HL-60 (cell line): ENCODE results near the gene FAH.

Experiments used
- DNase-seq, 2 experiments: peaks; one replicate each; pipeline ENCODE4 v3.0.0-alpha.2; 2010 to 2020; ENCODE audit warnings: low read depth in 1 of 2, low spot score in 1 of 2
- H3K27ac ChIP-seq: fragments of 250-450 bp; sonication (Bioruptor Pico); replicated peaks from 2 replicates; pipeline ENCODE4 v1.5.1; 2020; ENCODE audit warnings: mild to moderate bottlenecking, moderate library complexity
- H3K27me3 ChIP-seq: fragments of 250-450 bp; sonication (Bioruptor Pico); 2 replicates; pipeline ENCODE4 v1.5.1; 2021; ENCODE audit warnings: mild to moderate bottlenecking, moderate library complexity; ENCODE audit not compliant: insufficient read depth, poor library complexity, severe bottlenecking
- H3K4me3 ChIP-seq: replicated peaks from 2 replicates; pipeline ENCODE4 v1.5.1; 2011; ENCODE audit warnings: mild to moderate bottlenecking, control low read depth, low read length; ENCODE audit not compliant: insufficient read depth
- GABPA ChIP-seq: IDR thresholded peaks from 2 replicates; pipeline ENCODE4 v1.6.1; 2012; ENCODE audit warnings: low read depth
- POLR2AphosphoS5 ChIP-seq: IDR thresholded peaks from 2 replicates; pipeline ENCODE4 v1.6.1; 2012; ENCODE audit warnings: low read depth
- SPI1 ChIP-seq: IDR thresholded peaks from 2 replicates; pipeline ENCODE4 v1.6.1; 2012; ENCODE audit warnings: low read depth, mild to moderate bottlenecking, borderline replicate concordance
- TF ChIP-seq, protein P1 (sequence below): IDR thresholded peaks from one replicate; pipeline ENCODE4 v1.5.1; 2011; ENCODE audit warnings: low read length, control low read depth, inconsistent platforms; ENCODE audit not compliant: insufficient read depth
- TF ChIP-seq, protein P2 (sequence below): IDR thresholded peaks from 2 replicates; pipeline ENCODE4 v1.6.1; 2012; ENCODE audit warnings: low read depth; ENCODE audit not compliant: insufficient replicate concordance

Gene FAH

DNA sequence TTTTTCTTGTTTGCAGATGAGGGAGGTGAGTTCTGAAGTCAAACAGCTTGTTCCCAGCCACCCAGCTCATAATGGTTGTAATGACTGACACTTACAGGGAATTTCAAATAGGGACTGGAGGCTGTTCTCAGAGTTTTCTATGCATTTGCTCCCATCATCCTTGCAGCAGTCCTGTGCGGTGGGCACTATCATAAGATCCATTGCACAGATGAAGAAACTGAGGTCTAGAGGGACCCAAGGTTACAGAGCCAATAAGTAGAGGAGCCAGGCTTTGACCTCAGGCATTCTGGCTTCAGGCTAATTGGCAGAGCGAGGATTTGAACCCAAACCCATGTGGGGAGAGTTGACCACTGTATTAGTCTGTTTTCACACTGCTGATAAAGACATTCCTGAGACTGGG, 32.4 kb downstream of the FAH start:
- Histone ChIP-seq H3K27ac (no peak overlapping the region), H3K4me3 (no peak overlapping the region), H3K27me3 (no peaks in the 10 kb centered on the region)
- no peak for TF ChIP-seq GABPA
- TF ChIP-seq, protein P1, sequence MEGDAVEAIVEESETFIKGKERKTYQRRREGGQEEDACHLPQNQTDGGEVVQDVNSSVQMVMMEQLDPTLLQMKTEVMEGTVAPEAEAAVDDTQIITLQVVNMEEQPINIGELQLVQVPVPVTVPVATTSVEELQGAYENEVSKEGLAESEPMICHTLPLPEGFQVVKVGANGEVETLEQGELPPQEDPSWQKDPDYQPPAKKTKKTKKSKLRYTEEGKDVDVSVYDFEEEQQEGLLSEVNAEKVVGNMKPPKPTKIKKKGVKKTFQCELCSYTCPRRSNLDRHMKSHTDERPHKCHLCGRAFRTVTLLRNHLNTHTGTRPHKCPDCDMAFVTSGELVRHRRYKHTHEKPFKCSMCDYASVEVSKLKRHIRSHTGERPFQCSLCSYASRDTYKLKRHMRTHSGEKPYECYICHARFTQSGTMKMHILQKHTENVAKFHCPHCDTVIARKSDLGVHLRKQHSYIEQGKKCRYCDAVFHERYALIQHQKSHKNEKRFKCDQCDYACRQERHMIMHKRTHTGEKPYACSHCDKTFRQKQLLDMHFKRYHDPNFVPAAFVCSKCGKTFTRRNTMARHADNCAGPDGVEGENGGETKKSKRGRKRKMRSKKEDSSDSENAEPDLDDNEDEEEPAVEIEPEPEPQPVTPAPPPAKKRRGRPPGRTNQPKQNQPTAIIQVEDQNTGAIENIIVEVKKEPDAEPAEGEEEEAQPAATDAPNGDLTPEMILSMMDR, result no peak
- no peak for TF ChIP-seq SPI1
- TF ChIP-seq POLR2AphosphoS5, result no peak
- TF ChIP-seq, protein P2, sequence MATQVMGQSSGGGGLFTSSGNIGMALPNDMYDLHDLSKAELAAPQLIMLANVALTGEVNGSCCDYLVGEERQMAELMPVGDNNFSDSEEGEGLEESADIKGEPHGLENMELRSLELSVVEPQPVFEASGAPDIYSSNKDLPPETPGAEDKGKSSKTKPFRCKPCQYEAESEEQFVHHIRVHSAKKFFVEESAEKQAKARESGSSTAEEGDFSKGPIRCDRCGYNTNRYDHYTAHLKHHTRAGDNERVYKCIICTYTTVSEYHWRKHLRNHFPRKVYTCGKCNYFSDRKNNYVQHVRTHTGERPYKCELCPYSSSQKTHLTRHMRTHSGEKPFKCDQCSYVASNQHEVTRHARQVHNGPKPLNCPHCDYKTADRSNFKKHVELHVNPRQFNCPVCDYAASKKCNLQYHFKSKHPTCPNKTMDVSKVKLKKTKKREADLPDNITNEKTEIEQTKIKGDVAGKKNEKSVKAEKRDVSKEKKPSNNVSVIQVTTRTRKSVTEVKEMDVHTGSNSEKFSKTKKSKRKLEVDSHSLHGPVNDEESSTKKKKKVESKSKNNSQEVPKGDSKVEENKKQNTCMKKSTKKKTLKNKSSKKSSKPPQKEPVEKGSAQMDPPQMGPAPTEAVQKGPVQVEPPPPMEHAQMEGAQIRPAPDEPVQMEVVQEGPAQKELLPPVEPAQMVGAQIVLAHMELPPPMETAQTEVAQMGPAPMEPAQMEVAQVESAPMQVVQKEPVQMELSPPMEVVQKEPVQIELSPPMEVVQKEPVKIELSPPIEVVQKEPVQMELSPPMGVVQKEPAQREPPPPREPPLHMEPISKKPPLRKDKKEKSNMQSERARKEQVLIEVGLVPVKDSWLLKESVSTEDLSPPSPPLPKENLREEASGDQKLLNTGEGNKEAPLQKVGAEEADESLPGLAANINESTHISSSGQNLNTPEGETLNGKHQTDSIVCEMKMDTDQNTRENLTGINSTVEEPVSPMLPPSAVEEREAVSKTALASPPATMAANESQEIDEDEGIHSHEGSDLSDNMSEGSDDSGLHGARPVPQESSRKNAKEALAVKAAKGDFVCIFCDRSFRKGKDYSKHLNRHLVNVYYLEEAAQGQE, result no peak
- no peak for DNase-seq

DNA sequence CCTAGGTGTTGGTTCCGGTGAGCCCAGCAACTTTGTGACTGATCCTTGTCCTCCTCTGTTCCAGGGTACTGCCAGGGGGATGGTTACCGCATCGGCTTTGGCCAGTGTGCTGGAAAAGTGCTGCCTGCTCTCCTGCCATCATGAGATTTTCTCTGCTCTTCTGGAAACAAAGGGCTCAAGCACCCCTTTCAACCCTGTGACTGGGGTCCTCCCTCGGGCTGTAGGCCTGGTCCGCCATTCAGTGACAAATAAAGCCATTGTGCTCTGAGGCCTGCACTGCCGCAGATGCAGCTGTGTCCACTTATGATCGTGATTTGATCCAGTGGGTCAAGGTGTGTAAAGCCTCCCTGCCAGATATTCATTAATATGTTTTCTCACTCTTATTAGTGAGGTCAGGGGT, 33.3 kb downstream of the FAH start:
- no peak for TF ChIP-seq SPI1
- TF ChIP-seq GABPA, result no peak
- TF ChIP-seq, protein P1, result no peak
- TF ChIP-seq POLR2AphosphoS5, result no peak
- TF ChIP-seq, protein P2, result no peak
- H3K4me3 ChIP-seq, result no peak overlapping the region
- H3K27ac ChIP-seq, result no peak overlapping the region
- DNase-seq, result no peak
- H3K27me3 ChIP-seq, result no peaks in the 10 kb centered on the region

DNA sequence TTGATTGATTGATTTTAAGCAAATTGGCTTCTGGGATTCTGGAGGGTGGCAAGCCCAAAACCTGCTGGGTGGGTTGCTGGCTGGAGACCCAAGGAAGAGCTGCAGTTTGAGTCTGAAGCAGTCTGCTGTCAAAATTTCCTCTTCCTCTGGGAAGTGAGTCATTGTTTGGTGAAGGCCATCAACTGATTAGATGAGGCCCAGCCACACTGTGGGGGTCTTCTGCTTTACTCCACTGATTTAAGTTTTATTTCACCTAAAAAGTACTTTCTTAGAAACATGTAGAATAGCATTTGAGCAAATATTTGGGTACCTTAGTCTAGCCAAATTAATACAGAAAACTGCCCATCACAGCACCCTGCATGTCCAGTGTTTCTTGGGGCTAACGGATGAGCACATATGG, 33.8 kb downstream of the FAH start:
- no peak overlapping the region for H3K27ac ChIP-seq
- no peaks in the 10 kb centered on the region for H3K27me3 ChIP-seq
- TF ChIP-seq GABPA (no peak), POLR2AphosphoS5 (no peak), SPI1 (no peak)
- TF ChIP-seq, protein P2, result no peak
- DNase-seq, result no peak
- H3K4me3 ChIP-seq, result no peak overlapping the region

DNA sequence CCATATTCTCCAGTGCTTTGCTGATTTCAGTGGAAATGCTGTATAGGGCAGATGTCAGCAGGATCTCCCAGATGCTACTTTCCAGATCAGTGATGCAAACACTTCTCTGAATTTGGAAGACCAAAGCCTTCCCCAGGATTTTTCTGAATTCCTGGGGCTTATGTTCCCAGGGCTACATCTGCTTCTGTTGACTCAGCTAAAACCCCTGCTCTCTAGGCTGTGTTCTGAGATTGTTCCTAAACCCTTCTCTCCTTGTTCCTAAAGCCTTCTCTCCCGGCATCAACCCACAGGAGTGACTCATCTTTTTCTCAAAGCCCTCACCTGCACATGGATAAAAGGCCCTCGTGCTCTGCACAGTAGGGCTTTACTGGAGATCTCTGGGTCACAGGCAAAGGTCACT, 35.5 kb downstream of the FAH start:
- H3K27me3 ChIP-seq, result no peaks in the 10 kb centered on the region
- TF ChIP-seq POLR2AphosphoS5, result no peak
- TF ChIP-seq, protein P2, result no peak
- TF ChIP-seq GABPA, result no peak
- no peak for TF ChIP-seq SPI1
- TF ChIP-seq, protein P1, result no peak
- H3K27ac ChIP-seq, result no peak overlapping the region
- DNase-seq, result no peak
- no peak overlapping the region for H3K4me3 ChIP-seq
